GM12865 (cell line): ENCODE data around the gene CACNA1C.

Experiments used
- DNase-seq: peaks from one replicate; pipeline ENCODE4 v3.0.0; 2010; ENCODE audit warnings: low read depth
- H3K4me3 ChIP-seq: 2 replicates; pipeline ENCODE4 v1.5.1; 2011; ENCODE audit warnings: mild to moderate bottlenecking, low read depth, low read length, control low read depth
- TF ChIP-seq, protein P1 (sequence below): IDR thresholded peaks from 2 replicates; pipeline ENCODE4 v1.5.1; 2011; ENCODE audit warnings: low read length, control low read depth, low read depth, inconsistent platforms; ENCODE audit not compliant: insufficient read depth; ENCODE audit errors: missing control alignments

Gene CACNA1C

GRCh38 chr12:2228535-2228934 lies 175.7 kb downstream of the CACNA1C start:
- DNase-seq, result no peak
- no peak overlapping the region for H3K4me3 ChIP-seq
- TF ChIP-seq, protein P1, sequence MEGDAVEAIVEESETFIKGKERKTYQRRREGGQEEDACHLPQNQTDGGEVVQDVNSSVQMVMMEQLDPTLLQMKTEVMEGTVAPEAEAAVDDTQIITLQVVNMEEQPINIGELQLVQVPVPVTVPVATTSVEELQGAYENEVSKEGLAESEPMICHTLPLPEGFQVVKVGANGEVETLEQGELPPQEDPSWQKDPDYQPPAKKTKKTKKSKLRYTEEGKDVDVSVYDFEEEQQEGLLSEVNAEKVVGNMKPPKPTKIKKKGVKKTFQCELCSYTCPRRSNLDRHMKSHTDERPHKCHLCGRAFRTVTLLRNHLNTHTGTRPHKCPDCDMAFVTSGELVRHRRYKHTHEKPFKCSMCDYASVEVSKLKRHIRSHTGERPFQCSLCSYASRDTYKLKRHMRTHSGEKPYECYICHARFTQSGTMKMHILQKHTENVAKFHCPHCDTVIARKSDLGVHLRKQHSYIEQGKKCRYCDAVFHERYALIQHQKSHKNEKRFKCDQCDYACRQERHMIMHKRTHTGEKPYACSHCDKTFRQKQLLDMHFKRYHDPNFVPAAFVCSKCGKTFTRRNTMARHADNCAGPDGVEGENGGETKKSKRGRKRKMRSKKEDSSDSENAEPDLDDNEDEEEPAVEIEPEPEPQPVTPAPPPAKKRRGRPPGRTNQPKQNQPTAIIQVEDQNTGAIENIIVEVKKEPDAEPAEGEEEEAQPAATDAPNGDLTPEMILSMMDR, result no peak

GRCh38 chr12:2229661-2230539 lies 177.1 kb downstream of the CACNA1C start:
- TF ChIP-seq, protein P1, result no peak
- no peak overlapping the region for H3K4me3 ChIP-seq
- no peak for DNase-seq

DNA sequence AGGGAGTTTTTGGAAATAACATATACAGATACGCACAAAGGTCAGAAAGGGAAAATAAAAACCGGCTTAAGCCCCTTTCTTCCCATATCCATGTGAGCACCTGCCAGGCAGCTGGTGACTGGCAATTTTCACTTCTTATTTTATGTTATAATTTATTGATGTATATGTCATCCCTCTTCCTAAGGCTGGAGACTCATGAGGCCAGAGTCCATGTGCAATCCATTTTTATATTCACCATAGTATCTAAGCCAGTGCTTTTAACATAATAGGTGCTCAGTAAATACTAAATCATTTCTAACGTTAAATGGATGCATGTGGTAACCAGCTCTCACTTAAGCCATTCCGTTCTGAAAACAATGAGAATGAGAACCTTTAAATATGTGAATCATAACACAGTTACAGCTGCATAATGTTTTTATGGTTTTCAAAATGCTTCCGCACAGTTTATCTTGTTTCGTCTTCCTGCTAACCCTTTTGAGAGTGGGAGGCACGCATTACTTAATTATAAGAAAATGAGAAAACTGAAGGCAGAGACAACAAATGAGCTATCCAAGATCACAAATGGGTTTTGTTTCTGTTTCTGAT lies 178.3 kb downstream of the CACNA1C start:
- no peak overlapping the region for H3K4me3 ChIP-seq
- TF ChIP-seq, protein P1, result no peak
- DNase-seq, result no peak

- TF ChIP-seq, protein P1, result no peak
- no peak overlapping the region for H3K4me3 ChIP-seq
- no peak for DNase-seq
Observed at GRCh38 chr12:2231956-2232355, 179.2 kb downstream of the CACNA1C start.

DNA sequence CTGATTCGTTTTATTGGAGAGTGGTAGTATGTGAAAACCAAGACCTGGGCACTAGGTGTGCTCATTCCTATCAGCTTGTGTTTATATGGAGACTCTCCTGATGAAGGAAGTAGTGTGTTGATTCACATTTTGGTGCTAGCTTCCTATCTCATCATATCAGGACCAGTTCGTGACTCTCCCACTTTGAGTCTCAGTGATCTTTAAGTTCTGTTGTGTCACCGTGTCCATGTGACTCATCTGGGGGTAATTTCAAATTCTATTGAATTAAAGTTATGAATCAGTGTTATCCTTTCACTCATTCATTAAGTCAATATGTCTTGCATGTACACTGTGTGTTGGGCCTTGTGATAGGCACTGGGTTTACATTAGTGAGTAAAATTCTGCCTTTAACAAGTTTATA lies 180.2 kb downstream of the CACNA1C start:
- TF ChIP-seq, protein P1, result no peak
- DNase-seq, result no peak
- no peak overlapping the region for H3K4me3 ChIP-seq

- TF ChIP-seq, protein P1, result no peak
- no peak for DNase-seq
Observed at GRCh38 chr12:2234091-2234490, 181.3 kb downstream of the CACNA1C start.

More at GRCh38 chr12:2234091-2234490, 181.3 kb downstream of the CACNA1C start:
- H3K4me3 ChIP-seq, result no peak overlapping the region
